ENCODE data around the gene WNT2B.

WNT2B gene

DNA sequence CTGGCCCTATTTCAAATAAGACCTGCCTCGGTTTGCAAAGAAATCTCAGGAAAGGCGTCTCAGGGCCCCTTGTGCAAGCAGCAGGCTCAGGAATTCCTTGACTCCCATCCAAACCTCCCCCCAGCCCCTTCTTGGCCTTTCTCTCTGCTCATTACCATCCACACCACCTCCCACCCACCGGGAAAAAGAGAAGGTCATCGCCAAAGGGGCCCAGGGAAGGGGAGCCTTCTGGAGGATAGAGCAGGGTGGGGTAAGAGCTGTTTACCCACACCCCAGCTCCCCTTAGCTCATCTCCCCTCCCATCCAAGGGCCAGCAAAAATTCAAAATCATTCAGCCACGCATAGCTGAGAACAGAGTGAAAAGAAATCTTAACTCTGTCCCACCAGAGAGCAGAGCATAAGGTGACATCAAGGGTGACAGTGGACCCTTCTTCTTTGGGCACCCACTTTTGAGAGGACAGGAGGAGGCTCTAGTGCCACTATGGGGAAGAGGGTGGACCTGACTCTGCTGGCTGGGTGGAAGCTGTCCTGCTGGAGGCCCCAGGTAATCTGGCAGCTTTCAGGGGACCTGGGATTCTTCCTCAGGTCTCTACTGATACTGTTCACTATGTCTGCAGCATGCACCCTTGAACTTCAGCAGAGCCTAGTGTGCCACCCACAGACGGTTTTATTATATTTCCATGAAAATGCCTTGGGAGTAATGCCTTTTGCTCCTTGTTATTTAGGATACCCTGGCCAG lies 3.9 kb upstream of the WNT2B start:
- H3K4me3 ChIP-seq (ENCODE audit: low read length): no peak overlapping the region
- DNase-seq (ENCODE audit: low read depth): no peak
- TF ChIP-seq, protein P1, sequence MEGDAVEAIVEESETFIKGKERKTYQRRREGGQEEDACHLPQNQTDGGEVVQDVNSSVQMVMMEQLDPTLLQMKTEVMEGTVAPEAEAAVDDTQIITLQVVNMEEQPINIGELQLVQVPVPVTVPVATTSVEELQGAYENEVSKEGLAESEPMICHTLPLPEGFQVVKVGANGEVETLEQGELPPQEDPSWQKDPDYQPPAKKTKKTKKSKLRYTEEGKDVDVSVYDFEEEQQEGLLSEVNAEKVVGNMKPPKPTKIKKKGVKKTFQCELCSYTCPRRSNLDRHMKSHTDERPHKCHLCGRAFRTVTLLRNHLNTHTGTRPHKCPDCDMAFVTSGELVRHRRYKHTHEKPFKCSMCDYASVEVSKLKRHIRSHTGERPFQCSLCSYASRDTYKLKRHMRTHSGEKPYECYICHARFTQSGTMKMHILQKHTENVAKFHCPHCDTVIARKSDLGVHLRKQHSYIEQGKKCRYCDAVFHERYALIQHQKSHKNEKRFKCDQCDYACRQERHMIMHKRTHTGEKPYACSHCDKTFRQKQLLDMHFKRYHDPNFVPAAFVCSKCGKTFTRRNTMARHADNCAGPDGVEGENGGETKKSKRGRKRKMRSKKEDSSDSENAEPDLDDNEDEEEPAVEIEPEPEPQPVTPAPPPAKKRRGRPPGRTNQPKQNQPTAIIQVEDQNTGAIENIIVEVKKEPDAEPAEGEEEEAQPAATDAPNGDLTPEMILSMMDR (conservative IDR thresholded peaks at IDR 0.05; ENCODE audit: low read length): no peak

- DNase-seq (ENCODE audit: low read depth): no peak
- no peak overlapping the region for H3K4me3 ChIP-seq (ENCODE audit: low read length)
- TF ChIP-seq, protein P1 (conservative IDR thresholded peaks at IDR 0.05; ENCODE audit: low read length): no peak
Observed at GRCh38 chr1:112505400-112505785, 3.4 kb upstream of the WNT2B start.

DNA sequence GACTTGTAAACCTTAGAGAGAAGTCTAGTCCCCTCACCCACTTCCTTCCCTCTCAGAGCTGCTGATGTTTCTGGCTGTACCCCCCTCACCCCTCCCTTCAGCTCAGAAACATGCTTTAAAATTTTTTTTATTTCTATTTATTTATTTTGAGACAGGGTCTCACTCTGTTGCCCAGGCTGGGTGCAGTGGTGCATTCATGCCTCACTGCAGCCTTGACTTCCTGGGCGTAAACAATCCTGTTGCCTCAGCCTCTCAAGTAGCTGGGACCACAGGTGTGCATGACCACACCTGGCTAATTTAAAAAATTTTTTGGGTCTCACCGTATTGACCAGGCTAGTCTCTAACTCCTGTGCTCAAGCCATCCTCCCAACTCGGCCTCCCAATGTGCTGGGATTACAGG lies 2.9 kb upstream of the WNT2B start:
- H3K4me3 ChIP-seq (ENCODE audit: low read length): no peak overlapping the region
- TF ChIP-seq, protein P1 (conservative IDR thresholded peaks at IDR 0.05; ENCODE audit: low read length): no peak
- DNase-seq (ENCODE audit: low read depth): no peak

DNA sequence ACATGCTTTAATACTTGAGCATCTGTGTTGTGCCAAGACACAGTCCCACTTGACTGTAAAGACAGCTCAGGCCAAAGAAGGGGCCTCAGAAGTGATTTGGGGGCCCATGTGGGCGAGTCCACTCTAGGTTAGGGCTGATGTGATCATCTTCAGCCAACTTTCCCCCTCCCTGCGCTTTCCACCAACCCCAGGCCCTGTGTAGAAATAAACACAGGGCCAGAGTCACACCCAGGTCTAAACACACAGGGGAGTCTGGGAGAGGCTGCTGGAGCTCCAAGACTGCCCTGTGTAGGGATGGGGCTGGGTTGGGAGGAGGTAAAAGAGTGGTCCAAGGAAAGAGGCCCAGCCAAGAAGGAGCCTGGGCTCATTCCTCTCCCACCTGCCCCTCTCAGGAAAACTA lies 2.5 kb upstream of the WNT2B start:
- no peak for DNase-seq (ENCODE audit: low read depth)
- TF ChIP-seq, protein P1 (conservative IDR thresholded peaks at IDR 0.05; ENCODE audit: low read length): no peak
- H3K4me3 ChIP-seq (ENCODE audit: low read length): no peak overlapping the region

- DNase-seq (ENCODE audit: low read depth): no peak
- H3K4me3 ChIP-seq (ENCODE audit: low read length): no peak overlapping the region
- TF ChIP-seq, protein P1 (conservative IDR thresholded peaks at IDR 0.05; ENCODE audit: low read length): no peak
Observed at GRCh38 chr1:112506731-112507130, 2.0 kb upstream of the WNT2B start.

DNA sequence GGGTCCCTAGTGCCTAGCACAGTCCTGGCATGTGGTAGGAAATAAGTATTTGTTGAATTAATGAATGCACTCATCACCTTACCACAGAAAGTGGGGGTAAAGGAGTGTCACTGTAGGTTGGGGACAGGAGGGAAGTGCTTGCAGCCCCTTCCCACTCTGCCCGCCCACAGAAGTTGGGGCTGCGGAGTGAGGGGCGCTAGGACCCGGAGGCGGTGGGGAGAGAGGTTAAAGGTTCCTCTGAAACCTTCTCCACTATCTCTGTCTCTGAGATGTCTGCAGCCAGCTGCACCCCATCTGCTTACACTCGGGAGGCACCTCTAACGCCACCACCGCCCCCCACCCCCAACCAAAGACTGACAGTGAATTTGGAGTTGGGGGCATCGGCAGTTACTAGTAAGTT lies 1.4 kb upstream of the WNT2B start:
- DNase-seq (ENCODE audit: low read depth): no peak
- no peak overlapping the region for H3K4me3 ChIP-seq (ENCODE audit: low read length)
- TF ChIP-seq, protein P1 (conservative IDR thresholded peaks at IDR 0.05; ENCODE audit: low read length): no peak

GRCh38 chr1:112507921-112508277 lies 866 bp upstream of the WNT2B start:
- peak overlapping the region; percentile 58 for H3K4me3 ChIP-seq (ENCODE audit: low read length)
- no peak for DNase-seq (ENCODE audit: low read depth)
- TF ChIP-seq, protein P1 (conservative IDR thresholded peaks at IDR 0.05; ENCODE audit: low read length): no peak

Measured in AG10803 (cell line).